ENCODE data around the gene ELOB. TPM values are rescaled to one million over a fixed set of nuclear protein-coding genes. Genes with fewer than 3 reads are reported as not detected.

Gene ELOB
- total RNA-seq, 1 experiment from 2014 or later: 175 TPM

- no peak for DNase-seq
- H3K36me3 Mint-ChIP-seq (ENCODE audit: insufficient read depth, unreplicated experiment): no peaks in the 10 kb centered on the region
- no peaks in the 10 kb centered on the region for H3K36me3 ChIP-seq (ENCODE audit: control insufficient read depth, insufficient read depth, low read length)
- no peaks in the 10 kb centered on the region for H3K27me3 Mint-ChIP-seq (ENCODE audit: insufficient read depth, unreplicated experiment)
- no peak overlapping the region for H3K4me3 ChIP-seq (ENCODE audit: low read depth, low read length)
- POLR2A ChIA-PET: no interaction called here
- intact Hi-C loops (cut with micrococcal nuclease; ENCODE audit: unreplicated experiment): loop anchor here (2.0 kb wide), 1 partner anchor 39 kb away; no protein-coding TSS in a partner anchor
- no TSS peak for BruUV-seq (replicated peaks)
- no peak for TF ChIP-seq CTCF (IDR thresholded peaks at IDR 0.05; ENCODE audit: insufficient read depth in 1 of 2, low read depth in 1 of 2, low read length in 1 of 2, severe bottlenecking in 1 of 2, unreplicated experiment in 1 of 2)
- H3K27ac Mint-ChIP-seq (ENCODE audit: unreplicated experiment): no peak overlapping the region
- H3K9me3 ChIP-seq: no peaks in the 10 kb centered on the region
- CTCF ChIA-PET: interaction anchor here (0.5 to 0.6 kb wide), 2 partner anchors 38 to 61 kb away, joined by 3 to 4 read pairs; partner anchors contain the start of gene FLYWCH2
- peaks cover 4% of the 10 kb centered on the region for H3K4me1 Mint-ChIP-seq (ENCODE audit: low read depth, unreplicated experiment)
- no peaks in the 10 kb centered on the region for H3K9me3 Mint-ChIP-seq (ENCODE audit: unreplicated experiment)
- no peak overlapping the region for H3K4me3 Mint-ChIP-seq (ENCODE audit: unreplicated experiment)
- H3K4me1 ChIP-seq: no peaks in the 10 kb centered on the region
- no peaks in the 10 kb centered on the region for H3K27me3 ChIP-seq (replicated peaks; ENCODE audit: control insufficient read depth, insufficient read depth, low read length)
Measured at GRCh38 chr16:2821487-2822157, 44.5 kb upstream of the ELOB start.

- peaks cover 4% of the 10 kb centered on the region for H3K4me1 Mint-ChIP-seq (ENCODE audit: low read depth, unreplicated experiment)
- H3K27me3 ChIP-seq (replicated peaks; ENCODE audit: control insufficient read depth, insufficient read depth, low read length): no peaks in the 10 kb centered on the region
- H3K4me3 ChIP-seq (ENCODE audit: low read depth, low read length): no peak overlapping the region
- ChIA-PET CTCF (interaction anchor here (0.6 kb wide), 1 partner anchor 62 kb away, joined by 3 read pairs; the partner anchor contains the start of gene FLYWCH2), POLR2A (no interaction called here)
- no peaks in the 10 kb centered on the region for H3K36me3 ChIP-seq (ENCODE audit: control insufficient read depth, insufficient read depth, low read length)
- H3K9me3 Mint-ChIP-seq (ENCODE audit: unreplicated experiment): no peaks in the 10 kb centered on the region
- BruUV-seq (replicated peaks): no TSS peak
- H3K4me1 ChIP-seq: peaks cover under 1% of the 10 kb centered on the region; the same call in 1 of the 2 replicates
- H3K36me3 Mint-ChIP-seq (ENCODE audit: insufficient read depth, unreplicated experiment): no peaks in the 10 kb centered on the region
- H3K9me3 ChIP-seq: no peaks in the 10 kb centered on the region
- no peak overlapping the region for H3K27ac Mint-ChIP-seq (ENCODE audit: unreplicated experiment)
- DNase-seq: no peak
- H3K27me3 Mint-ChIP-seq (ENCODE audit: insufficient read depth, unreplicated experiment): no peaks in the 10 kb centered on the region
- no peak overlapping the region for H3K4me3 Mint-ChIP-seq (ENCODE audit: unreplicated experiment)
- intact Hi-C loops (cut with micrococcal nuclease; ENCODE audit: unreplicated experiment): no loop called here
- no peak for TF ChIP-seq CTCF (IDR thresholded peaks at IDR 0.05; ENCODE audit: insufficient read depth in 1 of 2, low read depth in 1 of 2, low read length in 1 of 2, severe bottlenecking in 1 of 2, unreplicated experiment in 1 of 2)
Measured at GRCh38 chr16:2820836-2821486, 43.9 kb upstream of the ELOB start.

GRCh38 chr16:2819939-2820835 is 43.1 kb upstream of the ELOB start:
- H3K27me3 ChIP-seq (replicated peaks; ENCODE audit: control insufficient read depth, insufficient read depth, low read length): no peaks in the 10 kb centered on the region
- POLR2A ChIA-PET: no interaction called here

More at GRCh38 chr16:2819939-2820835, 43.1 kb upstream of the ELOB start:
- intact Hi-C loops (cut with micrococcal nuclease; ENCODE audit: unreplicated experiment): no loop called here
- BruUV-seq (replicated peaks): no TSS peak
- no peak overlapping the region for H3K4me3 ChIP-seq (ENCODE audit: low read depth, low read length)
- Mint-ChIP-seq H3K4me1 (ENCODE audit: low read depth, unreplicated experiment) (peaks cover 4% of the 10 kb centered on the region), H3K36me3 (ENCODE audit: insufficient read depth, unreplicated experiment) (no peaks in the 10 kb centered on the region), H3K27me3 (ENCODE audit: insufficient read depth, unreplicated experiment) (no peaks in the 10 kb centered on the region), H3K9me3 (ENCODE audit: unreplicated experiment) (no peaks in the 10 kb centered on the region), H3K27ac (ENCODE audit: unreplicated experiment) (no peak overlapping the region), H3K4me3 (ENCODE audit: unreplicated experiment) (no peak overlapping the region)
- no peaks in the 10 kb centered on the region for H3K9me3 ChIP-seq
- DNase-seq: no peak
- CTCF ChIA-PET: no interaction called here
- H3K4me1 ChIP-seq: peaks cover 8% of the 10 kb centered on the region
- TF ChIP-seq CTCF (IDR thresholded peaks at IDR 0.05; ENCODE audit: insufficient read depth in 1 of 2, low read depth in 1 of 2, low read length in 1 of 2, severe bottlenecking in 1 of 2, unreplicated experiment in 1 of 2): no peak
- H3K36me3 ChIP-seq (ENCODE audit: control insufficient read depth, insufficient read depth, low read length): no peaks in the 10 kb centered on the region
